ENCODE results near the gene C1orf174. TPM values are rescaled to one million over a fixed set of nuclear protein-coding genes. Genes with fewer than 3 reads are reported as not detected.

The C1orf174 gene
- total and polyA plus RNA-seq, 2 of the 13 experiments (the other 11 are each of a cell fraction or from before 2014, with no cell fraction given) = 21.6 to 31.4 TPM

- peak; percentile 32; the same call in 1 of the 2 replicates for TF ChIP-seq BORCS8-MEF2B (CRISPR knock-in tag; IDR thresholded peaks at IDR 0.05)
- peak; percentile 39; the same call in 1 of the 2 replicates for TF ChIP-seq NFYB (CRISPR knock-in tag; IDR thresholded peaks at IDR 0.05)
- TF ChIP-seq MYC (CRISPR knock-in tag; IDR thresholded peaks at IDR 0.05; ENCODE audit: borderline replicate concordance) = peak; percentile 87
- TF ChIP-seq BHLHE40 (IDR thresholded peaks at IDR 0.05; ENCODE audit: low read length) = no peak
- TF ChIP-seq CCDC6 (CRISPR knock-in tag; IDR thresholded peaks at IDR 0.05) = peak; percentile 69
- no peak for TF ChIP-seq NCOA1 (CRISPR knock-in tag; IDR thresholded peaks at IDR 0.05)
- peak; percentile 72 for TF ChIP-seq ZNF891 (CRISPR knock-in tag; IDR thresholded peaks at IDR 0.05)
- 0 out of 2 replicates have a peak, but pooled peaks have one; percentile 19 for TF ChIP-seq PPARG (CRISPR knock-in tag; conservative IDR thresholded peaks at IDR 0.05)
- TF ChIP-seq RBFOX2 (IDR thresholded peaks at IDR 0.05; ENCODE audit: low read depth, low read length) = peak; percentile 81
- TF ChIP-seq ZBTB40 (IDR thresholded peaks at IDR 0.05) = no peak
- peak; percentile 73; the same call in 1 of the 2 replicates for TF ChIP-seq ZBTB40 (CRISPR knock-in tag; IDR thresholded peaks at IDR 0.05)
- TF ChIP-seq PRPF4 (IDR thresholded peaks at IDR 0.05; ENCODE audit: low read depth, low read length, poor library complexity, severe bottlenecking) = no peak
- TF ChIP-seq SP1 (IDR thresholded peaks at IDR 0.05) = no peak
- TF ChIP-seq SP1 (CRISPR knock-in tag; IDR thresholded peaks at IDR 0.05) = peak; percentile 66; the same call in 1 of the 2 replicates
- TF ChIP-seq ZFAT (CRISPR knock-in tag; conservative IDR thresholded peaks at IDR 0.05) = no peak
- TF ChIP-seq U2AF2 (IDR thresholded peaks at IDR 0.05; ENCODE audit: low read depth, low read length) = no peak
These were observed 42.9 kb downstream of the C1orf174 start, which contains the start of the genes CEP104 and DFFB (continued) for GRCh38 chr1:3856923-3857790.
